H1 (cell line): ENCODE data around the gene GFM1.

Experiments used
- CEBPB ChIP-seq: IDR thresholded peaks from 2 replicates; pipeline ENCODE4 v1.6.1; 2012; ENCODE audit warnings: low read depth, low read length
- JUN ChIP-seq: IDR thresholded peaks from 2 replicates; pipeline ENCODE4 v1.6.1; 2011; ENCODE audit warnings: low read depth, mild to moderate bottlenecking, improper control_type of control experiment, low read length
- POLR2A ChIP-seq, 2 experiments: IDR thresholded peaks; 1 replicate in 1 of 2; 2 replicates in 1 of 2; pipeline ENCODE4 v1.6.1; 2011; ENCODE audit warnings: low read depth in 2 of 2, low read length in 2 of 2, mild to moderate bottlenecking in 2 of 2; ENCODE audit errors: control extremely low read depth in 1 of 2
- TF ChIP-seq, protein P1 (sequence below), 3 experiments: IDR thresholded peaks; 1 replicate in 2 of 3; 2 replicates in 1 of 3; pipeline versions ENCODE4 v1.5.1 to v1.6.1; 2011; ENCODE audit warnings: low read length in 3 of 3, mild to moderate bottlenecking in 3 of 3, inconsistent platforms in 2 of 3, low read depth in 1 of 3, moderate library complexity in 1 of 3; ENCODE audit not compliant: insufficient read depth in 1 of 3; ENCODE audit errors: control extremely low read depth in 1 of 3

DNA sequence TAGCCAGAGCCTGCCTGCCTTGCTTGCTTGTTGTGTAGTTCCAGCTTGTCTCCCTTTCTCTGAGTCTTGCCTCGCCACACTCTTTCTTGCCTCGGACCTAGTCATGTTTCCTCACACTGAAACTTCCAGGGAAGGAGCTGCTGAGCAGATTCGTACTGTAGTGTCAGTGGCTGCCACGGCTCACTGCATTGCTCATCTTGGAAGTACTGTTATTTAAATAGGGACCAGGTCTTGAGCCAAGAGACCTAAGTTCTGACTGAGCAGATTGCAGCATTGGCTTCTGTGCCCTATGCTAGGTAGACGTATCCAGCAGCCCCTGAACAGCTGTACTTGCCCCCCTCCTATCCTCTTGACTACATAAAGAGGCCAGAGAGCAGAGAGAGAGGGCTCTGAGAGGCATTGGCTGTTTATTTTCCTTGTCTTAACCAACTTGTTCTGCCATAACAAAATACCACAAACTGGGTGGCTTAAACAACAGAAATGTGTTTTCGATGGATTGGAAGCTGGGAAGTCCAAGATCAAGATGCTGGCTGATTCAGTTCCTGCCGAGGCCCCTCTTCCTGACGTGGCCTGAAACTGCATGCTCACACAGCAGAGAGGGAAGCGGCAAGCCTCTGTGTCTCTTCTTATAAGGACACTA lies 93.8 kb downstream of the GFM1 start:
- TF ChIP-seq JUN (no peak), POLR2A (IDR thresholded peaks at IDR 0.05; ENCODE audit: control extremely low read depth in 1 of 2, low read depth in 2 of 2, low read length in 2 of 2) (no peak), CEBPB (no peak)
- TF ChIP-seq, protein P1, sequence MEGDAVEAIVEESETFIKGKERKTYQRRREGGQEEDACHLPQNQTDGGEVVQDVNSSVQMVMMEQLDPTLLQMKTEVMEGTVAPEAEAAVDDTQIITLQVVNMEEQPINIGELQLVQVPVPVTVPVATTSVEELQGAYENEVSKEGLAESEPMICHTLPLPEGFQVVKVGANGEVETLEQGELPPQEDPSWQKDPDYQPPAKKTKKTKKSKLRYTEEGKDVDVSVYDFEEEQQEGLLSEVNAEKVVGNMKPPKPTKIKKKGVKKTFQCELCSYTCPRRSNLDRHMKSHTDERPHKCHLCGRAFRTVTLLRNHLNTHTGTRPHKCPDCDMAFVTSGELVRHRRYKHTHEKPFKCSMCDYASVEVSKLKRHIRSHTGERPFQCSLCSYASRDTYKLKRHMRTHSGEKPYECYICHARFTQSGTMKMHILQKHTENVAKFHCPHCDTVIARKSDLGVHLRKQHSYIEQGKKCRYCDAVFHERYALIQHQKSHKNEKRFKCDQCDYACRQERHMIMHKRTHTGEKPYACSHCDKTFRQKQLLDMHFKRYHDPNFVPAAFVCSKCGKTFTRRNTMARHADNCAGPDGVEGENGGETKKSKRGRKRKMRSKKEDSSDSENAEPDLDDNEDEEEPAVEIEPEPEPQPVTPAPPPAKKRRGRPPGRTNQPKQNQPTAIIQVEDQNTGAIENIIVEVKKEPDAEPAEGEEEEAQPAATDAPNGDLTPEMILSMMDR (IDR thresholded peaks at IDR 0.05; ENCODE audit: control extremely low read depth in 1 of 3, insufficient read depth in 1 of 3, low read depth in 1 of 3, low read length in 3 of 3) = no peak
